Osteoblast (primary cell): ENCODE data around the gene TSEN15. TPM values are rescaled to one million over a fixed set of nuclear protein-coding genes. Genes with fewer than 3 reads are reported as not detected.

Experiments used
- DNase-seq: peaks from one replicate; pipeline ENCODE4 v3.0.0; 2011; ENCODE audit warnings: low spot score, mixed read lengths; ENCODE audit not compliant: insufficient read length; ENCODE audit errors: missing footprints
- H2AFZ ChIP-seq: 2 replicates; pipeline ENCODE4 v1.6.0; 2011; ENCODE audit warnings: mild to moderate bottlenecking, low read length
- H3K27ac ChIP-seq: 2 replicates; pipeline ENCODE4 v1.5.1; 2011; ENCODE audit warnings: mild to moderate bottlenecking, low read depth, low read length, moderate library complexity
- H3K27me3 ChIP-seq: 2 replicates; pipeline ENCODE4 v1.6.0; 2012; ENCODE audit warnings: mild to moderate bottlenecking, control low read depth, inconsistent platforms, low read length, moderate library complexity; ENCODE audit not compliant: insufficient read depth
- H3K36me3 ChIP-seq: 2 replicates; pipeline ENCODE4 v1.5.1; 2011; ENCODE audit warnings: mild to moderate bottlenecking, low read length, control low read depth, moderate library complexity; ENCODE audit not compliant: insufficient read depth
- H3K4me1 ChIP-seq: 2 replicates; pipeline ENCODE4 v1.5.1; 2011; ENCODE audit warnings: mild to moderate bottlenecking, low read length, control low read depth, moderate library complexity; ENCODE audit not compliant: insufficient read depth
- H3K4me2 ChIP-seq: 2 replicates; pipeline ENCODE4 v1.6.0; 2011; ENCODE audit warnings: mild to moderate bottlenecking, low read length; ENCODE audit not compliant: insufficient read depth
- H3K4me3 ChIP-seq: fragments of 200-600 bp; sonication (generic); 3 replicates; pipeline ENCODE4 v1.5.1; 2012; ENCODE audit warnings: mild to moderate bottlenecking, low read length, inconsistent platforms; ENCODE audit not compliant: insufficient read depth
- H3K79me2 ChIP-seq: 2 replicates; pipeline ENCODE4 v1.6.0; 2012; ENCODE audit warnings: mild to moderate bottlenecking, low read length, control low read depth, inconsistent platforms; ENCODE audit not compliant: insufficient read depth
- H3K9me3 ChIP-seq: 2 replicates; pipeline ENCODE4 v1.5.1; 2011; ENCODE audit warnings: low read depth, low read length, control low read depth
- H4K20me1 ChIP-seq: 2 replicates; pipeline ENCODE4 v1.6.0; 2012; ENCODE audit warnings: mild to moderate bottlenecking, low read length, control low read depth; ENCODE audit not compliant: insufficient read depth
- total RNA-seq: library from RNA; depleted of rRNA; stranded (reverse); fragments of >200 nt; gene quantifications from 2 replicates; pipeline ENCODE4 v1.2.3, GENCODE V29; 2012
- TF ChIP-seq, protein P1 (sequence below): IDR thresholded peaks from 2 replicates; pipeline ENCODE4 v1.5.1; 2011; ENCODE audit warnings: mild to moderate bottlenecking, low read depth, low read length, moderate library complexity; ENCODE audit errors: extremely low read depth

TSEN15 gene
- total RNA-seq, 1 donor: 51.8 TPM

DNA sequence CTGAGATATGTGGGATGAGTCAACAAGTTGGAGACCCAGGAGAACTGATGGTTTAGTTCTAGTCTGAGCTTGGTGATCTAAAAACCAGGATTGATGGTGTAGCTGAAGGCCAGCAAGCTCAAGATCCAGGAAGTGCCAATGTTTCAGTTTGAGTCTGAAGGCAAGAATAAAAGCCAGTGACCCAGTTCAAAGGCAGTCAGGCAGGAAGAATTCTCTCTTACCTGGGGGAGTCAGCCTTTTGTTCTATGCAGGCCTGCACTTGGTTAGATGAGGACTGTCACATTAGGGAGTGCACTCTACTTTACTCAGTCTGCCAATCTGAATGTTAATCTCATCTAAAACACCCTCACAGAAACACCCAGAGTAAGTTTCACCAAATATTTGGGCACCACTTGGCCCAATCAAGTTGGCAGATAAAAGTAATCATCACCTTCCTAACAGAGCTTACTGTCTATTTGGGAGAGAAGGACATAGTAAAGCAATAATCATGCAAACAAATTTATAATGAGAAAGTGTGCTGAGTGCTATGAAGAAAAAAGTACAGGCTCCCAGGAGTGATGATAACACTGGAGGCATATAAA, 63.4 kb downstream of the TSEN15 start:
- DNase-seq: no peak

GRCh38 chr1:184116287-184116686, 64.8 kb downstream of the TSEN15 start:
- Histone ChIP-seq H3K27ac (no peak overlapping the region), H3K4me1 (peaks cover 11% of the 10 kb centered on the region), H3K79me2 (no peaks in the 10 kb centered on the region), H4K20me1 (no peaks in the 10 kb centered on the region), H3K4me2 (no peak overlapping the region), H3K36me3 (no peaks in the 10 kb centered on the region), H3K4me3 (no peak overlapping the region), H3K27me3 (no peaks in the 10 kb centered on the region), H2AFZ (no peak overlapping the region), H3K9me3 (no peaks in the 10 kb centered on the region)
- TF ChIP-seq, protein P1, sequence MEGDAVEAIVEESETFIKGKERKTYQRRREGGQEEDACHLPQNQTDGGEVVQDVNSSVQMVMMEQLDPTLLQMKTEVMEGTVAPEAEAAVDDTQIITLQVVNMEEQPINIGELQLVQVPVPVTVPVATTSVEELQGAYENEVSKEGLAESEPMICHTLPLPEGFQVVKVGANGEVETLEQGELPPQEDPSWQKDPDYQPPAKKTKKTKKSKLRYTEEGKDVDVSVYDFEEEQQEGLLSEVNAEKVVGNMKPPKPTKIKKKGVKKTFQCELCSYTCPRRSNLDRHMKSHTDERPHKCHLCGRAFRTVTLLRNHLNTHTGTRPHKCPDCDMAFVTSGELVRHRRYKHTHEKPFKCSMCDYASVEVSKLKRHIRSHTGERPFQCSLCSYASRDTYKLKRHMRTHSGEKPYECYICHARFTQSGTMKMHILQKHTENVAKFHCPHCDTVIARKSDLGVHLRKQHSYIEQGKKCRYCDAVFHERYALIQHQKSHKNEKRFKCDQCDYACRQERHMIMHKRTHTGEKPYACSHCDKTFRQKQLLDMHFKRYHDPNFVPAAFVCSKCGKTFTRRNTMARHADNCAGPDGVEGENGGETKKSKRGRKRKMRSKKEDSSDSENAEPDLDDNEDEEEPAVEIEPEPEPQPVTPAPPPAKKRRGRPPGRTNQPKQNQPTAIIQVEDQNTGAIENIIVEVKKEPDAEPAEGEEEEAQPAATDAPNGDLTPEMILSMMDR: no peak
- DNase-seq: no peak

More for the DNA sequence above, 63.4 kb downstream of the TSEN15 start:
- Histone ChIP-seq H3K79me2 (no peaks in the 10 kb centered on the region), H3K27ac (no peak overlapping the region), H2AFZ (no peak overlapping the region), H3K27me3 (no peaks in the 10 kb centered on the region), H3K4me1 (peaks cover 11% of the 10 kb centered on the region), H3K4me3 (no peak overlapping the region), H3K36me3 (no peaks in the 10 kb centered on the region), H3K4me2 (no peak overlapping the region), H3K9me3 (no peaks in the 10 kb centered on the region), H4K20me1 (no peaks in the 10 kb centered on the region)
- TF ChIP-seq, protein P1: no peak

- Histone ChIP-seq H2AFZ (no peak overlapping the region), H3K27ac (peak overlapping the region; percentile 54), H3K4me1 (peaks cover 13% of the 10 kb centered on the region), H3K9me3 (no peaks in the 10 kb centered on the region), H4K20me1 (no peaks in the 10 kb centered on the region), H3K4me3 (no peak overlapping the region), H3K4me2 (no peak overlapping the region), H3K36me3 (no peaks in the 10 kb centered on the region), H3K27me3 (no peaks in the 10 kb centered on the region), H3K79me2 (no peaks in the 10 kb centered on the region)
- TF ChIP-seq, protein P1: no peak
- DNase-seq: peak; percentile 95
Observed at GRCh38 chr1:184118046-184118445, 66.5 kb downstream of the TSEN15 start.

Other genes starting within 250 kb of the TSEN15 start
- gene RGL1, start 246.6 kb upstream of the TSEN15 start, total RNA-seq: 24.6 and 25.3 TPM in 2 replicates
- gene COLGALT2, start 14.0 kb upstream of the TSEN15 start, total RNA-seq: 1.1 and 1.2 TPM in 2 replicates